GM19324 (cell line): ENCODE data around the gene RPL13.
"Not testable (repeated sequence)": the region's sequence is repeated elsewhere in the genome, so short reads cannot be mapped to it uniquely, and the experiment has no call there.

Source experiments
- ATAC-seq: cut with Tn5 transposase; IDR thresholded peaks from one replicate; pipeline ENCODE4 v1.9.1; 2021; ENCODE audit warnings: mild to moderate bottlenecking, moderate library complexity; ENCODE audit not compliant: unreplicated experiment, low FRiP score

RPL13 gene

GRCh38 chr16:89561884-89562599 lies 1.6 kb downstream of the RPL13 start:
- no peak for ATAC-seq

- ATAC-seq: no peak
Measured at GRCh38 chr16:89562939-89563338, 2.5 kb downstream of the RPL13 start.

GRCh38 chr16:89563639-89564392 lies 3.3 kb downstream of the RPL13 start:
- ATAC-seq: no peak

- ATAC-seq: no peak
Measured at GRCh38 chr16:89564476-89565255, 4.2 kb downstream of the RPL13 start.

GRCh38 chr16:89565256-89565505 lies 4.7 kb downstream of the RPL13 start:
- ATAC-seq: no peak

- no peak for ATAC-seq
Measured at GRCh38 chr16:89565506-89566372, 5.3 kb downstream of the RPL13 start.

GRCh38 chr16:89567656-89568594 lies 7.4 kb downstream of the RPL13 start:
- ATAC-seq: no peak

- ATAC-seq: no peak
Measured at GRCh38 chr16:89569506-89570341, 9.2 kb downstream of the RPL13 start.

GRCh38 chr16:89570342-89570923 lies 10.0 kb downstream of the RPL13 start:
- ATAC-seq: no peak

GRCh38 chr16:89570983-89571598 lies 10.6 kb downstream of the RPL13 start:
- ATAC-seq: not testable (repeated sequence)

GRCh38 chr16:89571636-89572035 lies 11.2 kb downstream of the RPL13 start:
- no peak for ATAC-seq

- no peak for ATAC-seq
Measured at GRCh38 chr16:89572073-89572484, 11.6 kb downstream of the RPL13 start.

- no peak for ATAC-seq
Measured at GRCh38 chr16:89572485-89573205, 12.2 kb downstream of the RPL13 start.

GRCh38 chr16:89573826-89574680 lies 13.6 kb downstream of the RPL13 start:
- no peak for ATAC-seq

GRCh38 chr16:89574681-89575246 lies 14.3 kb downstream of the RPL13 start:
- ATAC-seq: no peak
